ENCODE measurements around the gene SEPTIN6.
"Not testable (repeated sequence)": the region's sequence is repeated elsewhere in the genome, so short reads cannot be mapped to it uniquely, and the experiment has no call there.

Gene SEPTIN6

GRCh38 chrX:119690921-119691716 is 1.8 kb downstream of the SEPTIN6 start:
- no peak for DNase-seq

GRCh38 chrX:119688911-119689321 is 4.1 kb downstream of the SEPTIN6 start:
- no peak for DNase-seq

GRCh38 chrX:119687661-119688413 is 5.1 kb downstream of the SEPTIN6 start:
- no peak for DNase-seq

GRCh38 chrX:119686087-119686691 is 6.8 kb downstream of the SEPTIN6 start:
- no peak for DNase-seq

GRCh38 chrX:119685225-119686066 is 7.5 kb downstream of the SEPTIN6 start:
- no peak for DNase-seq

GRCh38 chrX:119684916-119685224 is 8.1 kb downstream of the SEPTIN6 start:
- no peak for DNase-seq

- DNase-seq, result not testable (repeated sequence)
Observed at GRCh38 chrX:119684312-119684711, 8.7 kb downstream of the SEPTIN6 start.

GRCh38 chrX:119682019-119682989 is 10.7 kb downstream of the SEPTIN6 start:
- DNase-seq, result no peak

GRCh38 chrX:119677654-119677981 is 15.3 kb downstream of the SEPTIN6 start:
- DNase-seq, result no peak

GRCh38 chrX:119676949-119677653 is 15.9 kb downstream of the SEPTIN6 start:
- no peak for DNase-seq

- DNase-seq, result no peak
Observed at GRCh38 chrX:119673336-119673735, 19.6 kb downstream of the SEPTIN6 start.

- no peak for DNase-seq
Observed at GRCh38 chrX:119672426-119672825, 20.5 kb downstream of the SEPTIN6 start.

- DNase-seq, result no peak
Observed at GRCh38 chrX:119669424-119670037, 23.4 kb downstream of the SEPTIN6 start.

GRCh38 chrX:119667111-119667878 is 25.7 kb downstream of the SEPTIN6 start:
- DNase-seq, result no peak

GRCh38 chrX:119664877-119665276 is 28.1 kb downstream of the SEPTIN6 start:
- DNase-seq, result not testable (repeated sequence)

GRCh38 chrX:119661486-119661885 is 31.5 kb downstream of the SEPTIN6 start:
- DNase-seq, result no peak

- no peak for DNase-seq
Observed at GRCh38 chrX:119659522-119659921, 33.4 kb downstream of the SEPTIN6 start.

- peak; percentile 67 for DNase-seq
Observed at GRCh38 chrX:119655125-119655524, 37.8 kb downstream of the SEPTIN6 start.

- no peak for DNase-seq
Observed at GRCh38 chrX:119654112-119654531, 38.8 kb downstream of the SEPTIN6 start.

- DNase-seq, result no peak
Observed at GRCh38 chrX:119648421-119648775, 44.6 kb downstream of the SEPTIN6 start.
